ENCODE results near the gene IFNL1. TPM values are rescaled to one million over a fixed set of nuclear protein-coding genes. Genes with fewer than 3 reads are reported as not detected.

The IFNL1 gene
- total RNA-seq, 4 donors from 2014 or later: not detected

DNA sequence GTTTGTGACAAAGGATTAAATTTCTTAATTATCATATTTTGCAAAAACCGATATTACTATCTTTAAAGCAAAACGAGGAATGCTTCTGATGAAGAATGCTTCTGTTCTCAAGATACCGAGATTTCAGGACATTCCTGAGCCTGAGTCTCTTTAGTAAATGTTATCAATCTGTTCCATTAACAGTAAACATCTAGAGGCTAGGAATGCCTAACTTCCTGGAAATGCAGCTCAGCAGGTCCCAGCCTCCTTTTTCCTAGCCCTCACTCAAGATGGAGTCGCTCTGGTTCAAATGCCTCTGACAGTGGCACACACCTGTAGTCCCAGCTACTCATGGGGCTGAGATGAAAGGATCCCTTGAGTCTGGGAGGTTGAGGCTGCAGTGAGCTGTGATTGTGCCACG, 45.1 kb upstream of the IFNL1 start:
- DNase-seq: no peak
- ATAC-seq: no peak
- Histone ChIP-seq H3K4me3 (no peak overlapping the region), H3K9me3 (no peaks in the 10 kb centered on the region), H3K4me1 (no peaks in the 10 kb centered on the region), H3K36me3 (no peaks in the 10 kb centered on the region), H3K27ac (no peak overlapping the region), H3K27me3 (peaks cover 30 to 38% (median 35%) of the 10 kb centered on the region in 3 donors)
- intact Hi-C loops (cut with DNase I; ENCODE audit: low total_unique reads): no loop called here
- in situ Hi-C loops (cut with MboI; ENCODE audit: low sequenced_read_pairs in 4 of 4): no loop called here
- no peak for TF ChIP-seq POLR2A (IDR thresholded peaks at IDR 0.05)
- TF ChIP-seq, protein P1, sequence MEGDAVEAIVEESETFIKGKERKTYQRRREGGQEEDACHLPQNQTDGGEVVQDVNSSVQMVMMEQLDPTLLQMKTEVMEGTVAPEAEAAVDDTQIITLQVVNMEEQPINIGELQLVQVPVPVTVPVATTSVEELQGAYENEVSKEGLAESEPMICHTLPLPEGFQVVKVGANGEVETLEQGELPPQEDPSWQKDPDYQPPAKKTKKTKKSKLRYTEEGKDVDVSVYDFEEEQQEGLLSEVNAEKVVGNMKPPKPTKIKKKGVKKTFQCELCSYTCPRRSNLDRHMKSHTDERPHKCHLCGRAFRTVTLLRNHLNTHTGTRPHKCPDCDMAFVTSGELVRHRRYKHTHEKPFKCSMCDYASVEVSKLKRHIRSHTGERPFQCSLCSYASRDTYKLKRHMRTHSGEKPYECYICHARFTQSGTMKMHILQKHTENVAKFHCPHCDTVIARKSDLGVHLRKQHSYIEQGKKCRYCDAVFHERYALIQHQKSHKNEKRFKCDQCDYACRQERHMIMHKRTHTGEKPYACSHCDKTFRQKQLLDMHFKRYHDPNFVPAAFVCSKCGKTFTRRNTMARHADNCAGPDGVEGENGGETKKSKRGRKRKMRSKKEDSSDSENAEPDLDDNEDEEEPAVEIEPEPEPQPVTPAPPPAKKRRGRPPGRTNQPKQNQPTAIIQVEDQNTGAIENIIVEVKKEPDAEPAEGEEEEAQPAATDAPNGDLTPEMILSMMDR (IDR thresholded peaks at IDR 0.05 in 4 of 5, conservative IDR thresholded peaks at IDR 0.05 in 1 of 5): no peak

DNA sequence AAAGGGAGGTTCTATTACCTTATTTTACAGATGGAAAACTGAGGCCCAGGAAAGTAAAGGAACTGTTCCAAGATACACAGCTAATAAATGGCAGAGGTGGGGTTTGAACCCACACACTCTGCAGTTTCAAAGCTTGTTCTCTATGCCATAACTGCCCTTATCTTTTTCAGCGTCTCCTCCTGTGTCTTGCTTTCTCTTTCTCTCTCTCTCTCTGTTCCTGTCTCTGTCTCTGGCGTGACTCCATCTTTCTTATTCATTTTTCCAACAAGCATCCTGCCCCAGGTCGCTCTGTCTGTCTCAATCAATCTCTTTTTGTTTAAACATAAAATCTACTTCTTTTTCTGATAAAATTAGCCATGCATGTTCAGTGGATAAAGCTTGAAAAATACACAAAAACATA, 44.4 kb upstream of the IFNL1 start:
- in situ Hi-C loops (cut with MboI; ENCODE audit: low sequenced_read_pairs in 4 of 4): no loop called here
- DNase-seq (no peak), ATAC-seq (no peak)
- H3K9me3 ChIP-seq: no peaks in the 10 kb centered on the region
- no peak for TF ChIP-seq POLR2A (IDR thresholded peaks at IDR 0.05)
- TF ChIP-seq, protein P1 (IDR thresholded peaks at IDR 0.05 in 4 of 5, conservative IDR thresholded peaks at IDR 0.05 in 1 of 5): no peak
- intact Hi-C loops (cut with DNase I; ENCODE audit: low total_unique reads): no loop called here
- H3K4me1 ChIP-seq: no peaks in the 10 kb centered on the region
- no peak overlapping the region for H3K27ac ChIP-seq
- H3K4me3 ChIP-seq: no peak overlapping the region
- H3K36me3 ChIP-seq: no peaks in the 10 kb centered on the region
- H3K27me3 ChIP-seq: peaks cover 34 to 38% (median 34%) of the 10 kb centered on the region in 3 donors

DNA sequence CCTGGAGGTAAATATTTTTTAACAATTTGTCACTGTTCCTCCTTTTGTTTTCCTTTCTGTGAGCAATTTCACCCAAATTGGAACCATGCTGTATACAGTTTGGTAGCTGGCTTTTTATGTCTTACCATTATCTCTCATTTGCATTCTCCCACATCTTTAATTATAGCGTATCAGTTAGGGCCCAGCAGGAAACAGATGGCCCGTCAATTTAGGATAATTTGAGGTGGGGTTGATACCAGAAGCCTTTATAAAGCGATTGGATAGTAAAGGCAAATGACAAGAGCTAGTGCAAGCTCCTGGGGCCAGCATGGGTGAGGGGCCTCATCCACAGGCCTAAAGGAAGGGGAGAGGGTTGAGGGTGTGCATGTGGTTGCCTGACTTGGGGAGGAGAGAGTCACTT, 43.7 kb upstream of the IFNL1 start:
- Histone ChIP-seq H3K4me3 (no peak overlapping the region), H3K9me3 (no peaks in the 10 kb centered on the region), H3K36me3 (no peaks in the 10 kb centered on the region), H3K27ac (no peak overlapping the region), H3K27me3 (peaks cover 28 to 34% (median 32%) of the 10 kb centered on the region in 3 donors), H3K4me1 (no peaks in the 10 kb centered on the region)
- DNase-seq (no peak), ATAC-seq (no peak)
- in situ Hi-C loops (cut with MboI; ENCODE audit: low sequenced_read_pairs in 4 of 4) (no loop called here), intact Hi-C loops (cut with DNase I; ENCODE audit: low total_unique reads) (no loop called here)
- TF ChIP-seq, protein P1 (IDR thresholded peaks at IDR 0.05 in 4 of 5, conservative IDR thresholded peaks at IDR 0.05 in 1 of 5): no peak
- TF ChIP-seq POLR2A (IDR thresholded peaks at IDR 0.05): no peak

DNA sequence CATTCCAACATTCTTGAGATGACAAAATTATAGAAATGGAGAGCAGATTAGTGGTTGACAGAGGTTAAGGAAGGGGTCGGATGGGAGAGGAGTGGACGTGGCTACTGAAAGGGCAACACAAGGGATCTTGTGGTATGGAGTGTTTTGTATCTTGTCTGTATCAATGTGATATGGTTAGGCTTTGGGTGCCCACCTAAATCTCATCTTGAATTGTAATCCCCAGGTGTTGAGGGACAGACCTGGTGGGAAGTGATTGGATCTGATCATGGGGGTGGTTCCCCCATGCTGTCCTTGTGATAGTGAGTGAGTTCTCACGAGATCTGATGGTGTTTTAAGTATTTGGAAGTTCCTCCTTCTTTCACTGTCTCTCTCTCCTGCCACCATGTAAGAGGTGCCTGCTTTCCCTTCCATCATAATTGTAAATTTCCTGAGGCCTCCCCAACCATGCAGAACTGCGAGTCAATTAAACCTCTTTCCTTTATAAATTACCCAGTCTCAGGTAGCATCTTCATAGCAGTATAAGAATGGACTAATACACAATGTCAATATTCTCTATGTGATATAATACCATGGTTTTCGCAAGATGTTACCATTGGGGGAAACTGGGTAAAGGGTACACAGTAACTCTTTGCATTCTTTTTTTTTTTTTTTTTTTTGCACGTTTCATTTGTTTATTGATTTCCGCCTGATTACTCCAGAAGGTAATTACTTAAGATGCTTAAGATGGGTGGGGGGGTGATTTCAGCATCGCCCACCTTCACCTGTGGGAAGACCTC, 42.6 kb upstream of the IFNL1 start:
- peaks cover 18 to 28% (median 20%) of the 10 kb centered on the region in 3 donors for H3K27me3 ChIP-seq
- ATAC-seq (no peak), DNase-seq (no peak)
- no peaks in the 10 kb centered on the region for H3K9me3 ChIP-seq
- H3K36me3 ChIP-seq: no peaks in the 10 kb centered on the region
- no peak overlapping the region for H3K4me3 ChIP-seq
- no peak for TF ChIP-seq POLR2A (IDR thresholded peaks at IDR 0.05)
- TF ChIP-seq, protein P1 (IDR thresholded peaks at IDR 0.05 in 4 of 5, conservative IDR thresholded peaks at IDR 0.05 in 1 of 5): no peak
- in situ Hi-C loops (cut with MboI; ENCODE audit: low sequenced_read_pairs in 4 of 4) (no loop called here), intact Hi-C loops (cut with DNase I; ENCODE audit: low total_unique reads) (no loop called here)
- no peak overlapping the region for H3K27ac ChIP-seq
- no peaks in the 10 kb centered on the region for H3K4me1 ChIP-seq
